ENCODE results near the gene UBA52. TPM values are rescaled to one million over a fixed set of nuclear protein-coding genes. Genes with fewer than 3 reads are reported as not detected.

UBA52 gene
- polyA plus RNA-seq, 3 donors = 832 to 3,024 (median 896) TPM

DNA sequence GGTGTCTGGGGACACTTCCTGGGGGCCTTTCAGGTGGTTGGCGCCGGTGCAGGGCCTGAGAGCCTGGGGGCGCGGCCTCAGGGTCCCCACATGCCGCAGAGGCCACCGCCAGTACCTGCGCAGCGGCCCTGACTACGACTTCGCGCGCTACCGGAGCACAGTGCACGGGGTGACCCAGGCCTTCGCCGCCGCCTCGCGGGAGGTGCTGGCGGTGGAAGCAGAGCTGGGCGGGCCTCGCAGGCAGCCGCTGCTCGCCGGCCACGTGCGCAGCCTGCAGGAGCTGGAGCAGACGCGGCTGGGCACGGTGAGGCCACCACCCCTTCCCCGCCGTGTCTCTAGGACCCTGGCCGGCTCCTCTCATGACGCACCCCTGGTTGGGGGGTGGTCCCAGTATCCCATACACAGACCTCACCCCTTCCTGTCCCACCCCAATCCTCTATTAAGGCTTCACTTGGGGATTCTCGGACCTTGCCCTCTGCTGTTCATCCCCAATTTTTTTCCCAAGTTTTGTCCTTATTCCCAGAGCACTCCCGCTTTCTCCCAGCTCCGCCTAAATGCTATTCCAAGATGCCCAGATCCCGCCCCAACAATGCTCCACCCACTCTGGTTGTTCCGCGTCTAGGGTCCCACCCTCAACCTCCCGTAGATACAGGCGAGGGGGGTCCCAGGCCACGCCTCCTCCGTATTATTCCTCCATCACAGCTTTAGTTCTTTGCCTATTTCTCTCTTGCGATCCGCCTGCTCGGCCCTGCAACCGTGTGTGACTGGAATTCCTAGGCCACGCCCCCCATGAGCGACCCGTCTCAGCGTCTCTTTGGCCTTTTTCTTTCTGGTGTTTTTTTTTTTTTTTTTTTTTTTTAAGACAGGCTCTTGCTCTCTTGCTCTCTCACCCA is 18.0 kb downstream of the UBA52 start:
- Mint-ChIP-seq H3K27ac (peak overlapping the region; percentile 65 to 91 (median 84)), H3K4me1 (peaks cover 45% of the 10 kb centered on the region), H3K4me3 (peak overlapping the region; percentile 78 to 89), H3K27me3 (ENCODE audit: low read depth in 3 of 3) (peaks cover 4 to 15% (median 14%) of the 10 kb centered on the region in 3 donors), H3K36me3 (peaks cover 10 to 21% of the 10 kb centered on the region in 2 donors), H3K9me3 (peaks cover 0 to 3% (median 0%) of the 10 kb centered on the region in 7 donors)
- 18% methylated on average over 48 of the region's 52 CpGs for WGBS (ENCODE audit: insufficient coverage)
- Histone ChIP-seq H3K9ac (ENCODE audit: insufficient read depth, low read length, poor library complexity, severe bottlenecking) (peak overlapping the region; percentile 76), H4K20me1 (ENCODE audit: insufficient read depth, low read length) (peaks cover 30% of the 10 kb centered on the region), H3K27me3 (ENCODE audit: control insufficient read depth in 2 of 2, insufficient read depth in 2 of 2, low read length in 2 of 2) (peaks cover 0 to 7% of the 10 kb centered on the region in 2 donors), H3K36me3 (replicated peaks in 1 of 2; ENCODE audit: control insufficient read depth in 1 of 2, insufficient read depth in 2 of 2, low read length in 2 of 2) (peaks cover 7 to 8% of the 10 kb centered on the region in 2 donors), H2AFZ (ENCODE audit: insufficient read depth, low read depth, low read length, poor library complexity, severe bottlenecking) (peak overlapping the region; percentile 91), H3K9me3 (replicated peaks in 1 of 2; ENCODE audit: control insufficient read depth in 1 of 2, insufficient read depth in 1 of 2, low read length in 2 of 2) (no peaks in the 10 kb centered on the region), H3K27ac (ENCODE audit: low read depth in 1 of 2, low read length in 2 of 2) (peak overlapping the region; percentile 56 to 84), H3K4me2 (replicated peaks; ENCODE audit: extremely low read depth, low read length, poor library complexity, severe bottlenecking) (peak overlapping the region; percentile 99), H3K79me2 (ENCODE audit: insufficient read depth, low read length) (peaks cover 8% of the 10 kb centered on the region), H3K4me1 (ENCODE audit: control insufficient read depth in 1 of 2, insufficient read depth in 2 of 2, low read length in 2 of 2) (peaks cover 38 to 60% of the 10 kb centered on the region in 2 donors), H3K4me3 (replicated peaks in 1 of 3; ENCODE audit: low read depth in 2 of 3, low read length in 3 of 3) (peak overlapping the region; percentile 65 to 92 (median 69))
- TF ChIP-seq, protein P1, sequence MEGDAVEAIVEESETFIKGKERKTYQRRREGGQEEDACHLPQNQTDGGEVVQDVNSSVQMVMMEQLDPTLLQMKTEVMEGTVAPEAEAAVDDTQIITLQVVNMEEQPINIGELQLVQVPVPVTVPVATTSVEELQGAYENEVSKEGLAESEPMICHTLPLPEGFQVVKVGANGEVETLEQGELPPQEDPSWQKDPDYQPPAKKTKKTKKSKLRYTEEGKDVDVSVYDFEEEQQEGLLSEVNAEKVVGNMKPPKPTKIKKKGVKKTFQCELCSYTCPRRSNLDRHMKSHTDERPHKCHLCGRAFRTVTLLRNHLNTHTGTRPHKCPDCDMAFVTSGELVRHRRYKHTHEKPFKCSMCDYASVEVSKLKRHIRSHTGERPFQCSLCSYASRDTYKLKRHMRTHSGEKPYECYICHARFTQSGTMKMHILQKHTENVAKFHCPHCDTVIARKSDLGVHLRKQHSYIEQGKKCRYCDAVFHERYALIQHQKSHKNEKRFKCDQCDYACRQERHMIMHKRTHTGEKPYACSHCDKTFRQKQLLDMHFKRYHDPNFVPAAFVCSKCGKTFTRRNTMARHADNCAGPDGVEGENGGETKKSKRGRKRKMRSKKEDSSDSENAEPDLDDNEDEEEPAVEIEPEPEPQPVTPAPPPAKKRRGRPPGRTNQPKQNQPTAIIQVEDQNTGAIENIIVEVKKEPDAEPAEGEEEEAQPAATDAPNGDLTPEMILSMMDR (IDR thresholded peaks at IDR 0.05) = no peak
- intact Hi-C loops (cut with micrococcal nuclease) = loop anchor here (5.0 to 10.0 kb wide), 2 partner anchors 127 to 135 kb away; no protein-coding TSS in a partner anchor
- DNase-seq = peak; percentile 49 to 63 (median 50)

All from CD14-positive monocyte (primary cell).